ENCODE results near the gene PPM1E.
"Not testable (repeated sequence)": the region's sequence is repeated elsewhere in the genome, so short reads cannot be mapped to it uniquely, and the experiment has no call there.

PPM1E gene

GRCh38 chr17:58947824-58948223 lies 192.2 kb downstream of the PPM1E start:
- no peak for DNase-seq (ENCODE audit: low read depth)

DNA sequence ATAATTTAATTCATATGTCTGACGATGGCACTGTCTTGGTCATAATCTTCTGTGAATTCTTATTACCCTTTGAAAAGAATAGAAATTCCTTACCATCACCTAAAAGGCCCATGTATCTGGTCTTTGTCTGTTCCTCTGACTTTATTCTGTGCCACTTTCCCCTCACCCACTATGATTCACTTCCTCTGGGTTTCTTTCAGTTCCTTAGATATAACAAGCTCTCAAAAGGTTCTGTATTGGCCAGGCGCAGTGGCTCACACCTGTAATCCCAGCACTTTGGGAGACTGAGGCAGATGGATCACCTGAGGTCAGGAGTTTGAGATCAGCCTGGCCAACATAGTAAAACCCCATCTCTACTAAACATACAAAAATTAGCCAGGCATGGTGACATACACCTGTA lies 198.7 kb downstream of the PPM1E start:
- not testable (repeated sequence) for DNase-seq (ENCODE audit: low read depth)

DNA sequence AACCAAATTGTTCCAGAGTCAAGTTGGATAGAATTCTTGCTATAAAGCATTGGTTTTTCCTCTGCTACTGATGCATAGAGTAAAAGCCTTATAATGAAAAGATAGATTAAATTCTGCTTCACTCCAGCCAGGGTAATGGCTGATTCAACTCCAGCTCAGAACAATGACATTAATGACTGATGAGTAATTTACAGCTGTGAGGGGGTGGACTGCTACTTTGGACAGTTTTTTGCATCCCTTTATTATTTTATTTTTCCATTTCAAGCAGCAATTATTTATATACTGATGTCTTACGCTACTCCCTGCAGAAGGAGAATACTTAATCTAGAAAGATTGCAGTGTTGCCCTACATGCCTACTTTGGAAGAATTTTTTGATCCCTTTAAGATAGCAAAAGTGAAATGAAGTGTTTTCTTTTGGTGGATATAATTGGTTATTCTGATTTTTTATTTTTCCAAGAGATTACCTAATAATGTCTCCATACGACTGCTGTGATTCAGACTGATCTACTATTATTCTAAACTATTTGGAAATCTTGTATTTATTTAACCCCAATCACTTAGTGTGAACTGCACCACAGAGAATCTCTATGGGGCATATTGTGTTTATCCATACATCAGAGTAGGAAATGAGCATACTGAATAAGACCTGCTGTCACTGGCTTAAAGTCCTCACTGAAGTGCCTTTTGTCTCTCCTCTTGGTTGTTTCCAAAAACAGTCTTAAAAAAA lies 201.5 kb downstream of the PPM1E start:
- DNase-seq (ENCODE audit: low read depth) = peak; percentile 83

- DNase-seq (ENCODE audit: low read depth) = not testable (repeated sequence)
These were observed 202.0 kb downstream of the PPM1E start for GRCh38 chr17:58957725-58958073.

DNA sequence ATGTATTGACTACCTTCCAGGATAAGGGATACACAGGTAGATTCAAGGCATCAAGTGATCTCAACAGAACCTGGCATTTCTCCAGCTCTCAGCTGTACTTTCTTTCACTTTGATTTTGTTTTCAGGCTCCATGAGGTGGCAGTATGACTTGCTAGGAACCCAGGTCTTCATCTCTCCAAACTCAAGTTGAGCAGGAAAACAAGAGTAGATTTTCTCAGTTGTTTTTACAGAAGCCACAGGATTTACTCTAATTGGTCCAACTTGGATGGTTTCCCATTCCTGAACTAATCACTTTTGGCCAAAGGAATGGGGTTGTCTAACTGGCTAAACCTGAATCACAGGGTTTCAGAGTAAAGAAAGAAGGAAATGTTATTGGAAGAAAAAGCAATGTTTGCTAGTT lies 204.4 kb downstream of the PPM1E start:
- peak; percentile 77 for DNase-seq (ENCODE audit: low read depth)

- DNase-seq (ENCODE audit: low read depth) = no peak
These were observed 209.6 kb downstream of the PPM1E start for GRCh38 chr17:58965221-58965620.

- DNase-seq (ENCODE audit: low read depth) = no peak
These were observed 210.6 kb downstream of the PPM1E start for GRCh38 chr17:58966208-58966607.

DNA sequence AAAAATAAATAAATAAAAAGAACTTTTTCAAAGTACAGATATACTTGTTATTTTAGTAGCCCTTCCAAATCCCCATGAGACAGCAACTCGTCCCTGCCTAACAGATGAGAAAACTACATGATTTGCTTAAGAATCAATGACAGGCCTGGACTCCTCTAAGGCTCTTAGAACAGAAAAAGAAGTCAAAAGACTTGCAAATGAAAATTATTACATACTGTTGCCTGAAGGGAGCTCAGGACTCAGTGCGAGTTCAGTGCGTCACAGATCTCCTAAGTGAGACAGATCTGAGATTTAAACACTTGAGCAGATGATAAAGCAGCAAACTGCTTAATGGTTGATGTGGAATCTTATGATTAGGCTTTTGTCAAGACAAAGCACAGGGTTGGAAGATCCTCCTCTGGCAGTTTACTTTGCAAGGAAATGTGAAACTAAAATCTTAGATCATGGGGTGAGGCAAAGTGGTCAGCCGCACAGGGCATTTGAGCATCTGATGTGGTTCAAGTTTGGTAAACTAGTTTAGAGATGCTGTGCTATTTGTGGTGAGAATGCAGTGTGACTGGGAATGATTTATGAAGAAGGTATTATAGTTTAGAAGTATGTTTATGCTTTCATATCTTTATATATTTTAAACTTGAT lies 212.9 kb downstream of the PPM1E start:
- DNase-seq (ENCODE audit: low read depth) = peak; percentile 21

DNA sequence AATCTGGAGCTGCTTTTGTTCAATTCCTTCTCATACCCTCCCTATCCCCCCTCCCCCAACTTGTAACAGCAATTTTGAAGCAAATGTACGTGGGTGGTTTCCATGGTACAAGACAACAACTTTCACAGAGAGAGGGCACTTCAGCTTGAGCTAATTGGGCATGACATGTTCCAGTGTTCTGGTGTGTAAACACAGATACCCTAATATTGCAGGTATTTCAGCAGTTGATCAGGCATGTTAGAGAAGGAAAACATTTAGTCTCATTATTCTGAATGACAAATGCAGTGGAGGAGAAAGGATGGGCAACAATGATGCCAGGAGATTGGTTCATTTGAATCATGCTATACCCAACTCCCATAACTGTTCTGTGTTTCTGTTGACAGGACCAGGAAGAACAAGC lies 213.5 kb downstream of the PPM1E start:
- DNase-seq (ENCODE audit: low read depth) = no peak

DNA sequence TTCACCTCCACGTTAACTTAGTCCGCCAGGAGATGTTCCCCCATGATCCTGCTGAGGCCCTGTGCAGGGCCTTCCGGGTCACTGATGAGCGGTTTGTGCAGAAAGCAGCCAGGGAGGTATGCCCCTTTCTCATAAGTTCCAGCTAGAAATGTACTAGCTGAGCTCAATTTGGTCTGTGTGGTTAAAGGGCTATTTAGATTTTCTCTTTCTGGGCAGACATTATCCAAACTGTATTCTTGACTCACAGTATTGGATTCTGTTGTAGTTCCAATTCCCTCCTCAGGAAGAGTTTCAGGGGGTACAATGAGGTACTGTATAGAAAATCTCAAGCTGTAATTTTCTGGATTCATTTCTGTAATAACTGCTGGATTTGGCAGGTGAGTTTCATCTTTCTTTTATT lies 214.0 kb downstream of the PPM1E start:
- no peak for DNase-seq (ENCODE audit: low read depth)

DNA sequence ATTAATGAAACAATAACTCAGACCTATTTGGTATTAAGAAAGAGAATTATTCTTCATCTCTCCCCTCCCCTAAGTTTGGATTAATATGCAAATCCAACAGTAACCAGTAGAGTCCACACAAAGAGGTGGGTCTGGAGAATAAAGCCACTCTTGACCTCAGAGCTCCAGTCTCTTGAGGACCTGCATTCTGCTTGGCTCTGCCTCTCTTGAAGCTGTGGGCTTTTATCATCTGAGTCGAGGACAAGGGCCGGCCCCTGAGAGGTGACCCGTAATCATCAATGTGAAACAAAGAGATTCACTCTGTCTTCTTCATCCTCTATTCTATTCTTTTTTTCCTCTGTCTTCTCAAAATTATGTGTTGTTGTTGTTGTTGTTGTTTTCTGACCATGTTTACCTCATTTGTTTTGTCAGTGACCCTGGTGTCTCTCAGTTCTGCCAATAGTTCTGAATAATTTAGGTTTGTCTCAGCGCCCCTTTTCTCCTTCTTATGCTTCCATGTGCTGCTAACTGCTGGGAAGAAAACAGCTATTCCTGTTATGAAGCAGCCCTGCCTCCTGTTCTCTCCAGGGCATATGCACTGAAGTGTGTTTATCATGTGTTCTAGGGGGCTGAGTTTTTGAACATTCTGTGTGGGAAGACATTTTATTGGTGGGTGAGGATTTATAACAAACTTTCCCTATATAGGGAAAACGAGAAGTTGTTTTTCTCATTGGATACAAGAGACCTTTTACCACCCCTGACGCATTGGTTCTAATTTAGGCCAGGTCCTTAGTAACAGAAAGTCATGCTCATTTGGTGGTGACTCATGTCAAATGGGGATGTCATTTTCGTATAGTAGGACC lies 215.2 kb downstream of the PPM1E start:
- no peak for DNase-seq (ENCODE audit: low read depth)

GRCh38 chr17:58974354-58974753 lies 218.7 kb downstream of the PPM1E start:
- DNase-seq (ENCODE audit: low read depth) = no peak

DNA sequence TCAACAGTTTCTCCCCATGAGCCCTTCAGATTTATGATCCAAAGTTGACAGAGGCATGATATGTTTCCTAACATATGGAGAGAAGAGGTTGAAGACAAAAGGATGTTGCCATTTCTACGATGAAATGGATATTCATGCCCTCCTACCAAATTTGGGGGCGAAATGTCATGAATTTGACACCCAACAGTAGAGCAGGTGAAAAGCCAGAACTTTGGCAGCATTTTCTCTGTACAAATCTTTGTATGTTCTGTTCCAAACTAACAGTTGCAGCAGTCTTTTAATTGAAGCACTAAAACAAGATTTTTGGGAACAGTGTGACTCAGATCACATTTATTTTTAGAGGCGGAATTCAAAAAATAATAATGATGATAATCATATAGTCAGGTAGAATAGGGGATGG lies 220.9 kb downstream of the PPM1E start:
- no peak for DNase-seq (ENCODE audit: low read depth)

DNA sequence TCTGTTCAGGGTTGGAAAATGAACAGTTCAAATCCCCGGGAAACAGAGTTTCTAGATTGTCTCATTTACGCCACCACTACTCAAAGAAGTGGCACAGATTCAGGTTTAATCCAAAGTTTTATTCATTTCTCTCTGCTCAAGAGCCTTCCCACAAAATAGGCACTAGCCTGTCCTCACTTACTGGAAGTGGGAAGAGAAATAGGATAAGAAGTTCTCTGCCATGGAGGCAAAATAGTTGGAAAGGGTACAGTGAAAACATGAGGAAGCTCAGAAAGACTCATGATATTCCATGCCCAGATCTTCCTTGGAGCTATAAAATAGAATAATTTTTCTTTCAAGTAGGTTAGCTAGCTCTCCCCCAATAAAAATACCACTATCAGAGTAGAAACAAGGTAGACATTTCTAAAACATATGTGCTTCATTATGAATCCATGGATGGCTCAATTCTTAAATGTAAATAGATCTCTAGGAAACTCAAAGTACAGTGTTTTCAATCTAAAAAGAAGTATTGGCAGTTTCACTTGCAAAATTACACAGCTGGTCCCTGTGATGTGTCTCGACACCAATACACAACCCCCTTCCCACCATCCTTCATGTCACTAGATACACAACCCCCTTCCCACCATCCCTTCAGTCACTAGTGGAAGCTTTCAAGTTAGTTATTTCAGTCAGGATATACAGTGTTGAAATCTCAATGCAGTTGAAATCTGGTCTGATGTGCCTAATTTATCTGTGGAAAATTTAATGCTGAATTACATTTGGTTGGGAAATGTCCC lies 225.2 kb downstream of the PPM1E start:
- no peak for DNase-seq (ENCODE audit: low read depth)

DNA sequence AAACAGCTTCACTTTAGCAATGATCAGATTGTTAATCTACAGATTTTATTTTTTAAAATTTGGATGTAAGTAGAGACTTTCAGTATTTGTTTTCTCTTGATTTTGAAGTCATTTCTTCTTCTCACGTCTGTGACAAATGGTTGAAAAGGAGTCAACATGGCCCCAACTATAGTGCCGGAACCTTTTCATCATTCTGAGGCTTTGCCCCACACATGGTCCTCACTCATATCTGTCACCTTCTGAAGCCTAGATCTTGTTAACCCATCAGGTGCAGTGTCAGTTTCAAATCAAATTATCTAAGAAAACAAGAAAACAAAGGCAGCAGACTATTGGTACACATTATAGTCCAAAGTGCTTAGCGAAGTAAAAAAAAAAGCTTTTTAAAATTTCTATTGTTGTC lies 227.0 kb downstream of the PPM1E start:
- DNase-seq (ENCODE audit: low read depth) = no peak

- no peak for DNase-seq (ENCODE audit: low read depth)
These were observed 229.7 kb downstream of the PPM1E start for GRCh38 chr17:58985367-58985766.

- peak; percentile 11 for DNase-seq (ENCODE audit: low read depth)
These were observed 230.3 kb downstream of the PPM1E start for GRCh38 chr17:58985971-58986370.

- DNase-seq (ENCODE audit: low read depth) = no peak
These were observed 234.0 kb downstream of the PPM1E start for GRCh38 chr17:58989629-58990028.

DNA sequence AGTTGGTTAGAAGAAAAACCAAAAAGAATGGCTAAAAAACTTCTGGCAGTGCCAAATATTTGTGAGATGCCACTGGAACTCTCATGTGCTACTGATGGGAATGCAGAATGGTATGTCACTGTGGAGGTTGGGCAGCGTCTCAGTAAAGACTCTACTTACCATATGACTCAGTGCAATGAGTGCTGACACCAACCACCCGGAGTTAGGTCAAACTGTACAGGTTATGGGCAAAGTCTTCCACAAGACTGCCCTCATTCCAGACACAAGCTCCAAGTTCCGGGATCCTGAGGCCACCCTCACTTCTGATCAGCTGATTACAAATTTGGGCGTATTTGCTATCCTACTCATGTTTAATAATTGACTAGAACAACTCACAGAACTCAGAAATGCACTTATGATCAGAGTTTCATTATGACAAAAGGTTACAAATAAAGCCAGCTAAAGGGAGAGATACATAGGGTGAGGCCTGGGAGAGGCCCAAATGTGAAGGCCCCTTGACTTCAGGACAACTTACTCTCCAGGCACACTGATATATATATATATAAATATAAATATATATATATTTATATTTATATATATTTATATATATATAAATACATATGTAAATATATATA lies 236.2 kb downstream of the PPM1E start:
- peak; percentile 72 for DNase-seq (ENCODE audit: low read depth)

DNA sequence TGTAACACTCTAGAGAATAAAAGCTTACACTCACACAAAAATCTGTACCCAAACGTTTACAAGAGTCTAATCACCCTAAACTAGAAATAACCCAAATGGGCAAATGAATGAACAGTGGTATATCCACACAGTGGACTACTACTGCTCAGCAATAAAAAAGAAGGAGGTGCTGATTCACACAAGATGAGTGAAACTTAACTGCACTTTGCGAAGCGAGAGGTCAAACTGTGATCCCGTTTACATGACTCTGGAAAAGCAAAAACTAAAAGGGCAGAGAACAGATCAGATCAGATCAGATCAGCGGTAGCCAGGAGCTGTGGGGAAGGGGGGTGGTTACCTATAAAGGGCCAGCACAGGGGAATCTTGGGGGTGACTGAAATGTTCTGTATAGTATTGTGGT lies 237.7 kb downstream of the PPM1E start:
- DNase-seq (ENCODE audit: low read depth) = no peak

GRCh38 chr17:58995247-58995940 lies 239.7 kb downstream of the PPM1E start:
- DNase-seq (ENCODE audit: low read depth) = peak; percentile 13

All from iris pigment epithelial cell (primary cell).